Endometrium (tissue), 2 donors: Measurements from ENCODE around the gene PCDHGB1.
"Not testable (repeated sequence)": the region's sequence is repeated elsewhere in the genome, so short reads cannot be mapped to it uniquely, and the experiment has no call there.

Experiments
- FAIRE-seq: peaks from 2 replicates; lab custom pipeline; 2012; peaks lifted over from hg19 to GRCh38; lab: Jason Lieb, UNC
- donor health status: control.
- donor health status: control.

PCDHGB1 gene

DNA sequence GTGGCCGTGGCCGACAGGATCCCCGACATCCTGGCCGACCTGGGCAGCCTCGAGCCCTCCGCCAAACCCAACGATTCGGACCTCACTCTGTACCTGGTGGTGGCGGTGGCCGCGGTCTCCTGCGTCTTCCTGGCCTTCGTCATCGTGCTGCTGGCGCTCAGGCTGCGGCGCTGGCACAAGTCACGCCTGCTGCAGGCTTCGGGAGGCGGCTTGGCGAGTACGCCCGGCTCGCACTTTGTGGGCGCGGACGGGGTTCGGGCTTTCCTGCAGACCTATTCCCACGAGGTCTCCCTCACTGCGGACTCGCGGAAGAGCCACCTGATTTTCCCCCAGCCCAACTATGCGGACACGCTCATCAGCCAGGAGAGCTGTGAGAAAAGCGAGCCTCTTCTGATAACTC, 3.9 kb upstream of the PCDHGB1 start:
- not testable (repeated sequence) for FAIRE-seq

DNA sequence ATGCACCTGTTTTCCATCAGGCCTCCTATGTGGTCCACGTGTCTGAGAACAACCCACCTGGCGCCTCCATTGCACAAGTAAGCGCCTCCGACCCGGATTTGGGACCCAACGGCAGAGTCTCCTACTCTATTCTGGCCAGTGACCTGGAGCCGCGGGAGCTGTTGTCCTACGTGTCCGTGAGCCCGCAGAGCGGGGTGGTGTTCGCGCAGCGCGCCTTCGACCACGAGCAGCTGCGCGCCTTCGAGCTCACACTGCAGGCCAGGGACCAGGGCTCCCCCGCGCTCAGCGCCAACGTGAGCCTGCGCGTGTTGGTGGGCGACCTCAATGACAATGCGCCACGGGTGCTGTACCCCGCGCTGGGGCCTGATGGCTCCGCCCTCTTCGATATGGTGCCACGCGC, 1.7 kb downstream of the PCDHGB1 start:
- no peak for FAIRE-seq

DNA sequence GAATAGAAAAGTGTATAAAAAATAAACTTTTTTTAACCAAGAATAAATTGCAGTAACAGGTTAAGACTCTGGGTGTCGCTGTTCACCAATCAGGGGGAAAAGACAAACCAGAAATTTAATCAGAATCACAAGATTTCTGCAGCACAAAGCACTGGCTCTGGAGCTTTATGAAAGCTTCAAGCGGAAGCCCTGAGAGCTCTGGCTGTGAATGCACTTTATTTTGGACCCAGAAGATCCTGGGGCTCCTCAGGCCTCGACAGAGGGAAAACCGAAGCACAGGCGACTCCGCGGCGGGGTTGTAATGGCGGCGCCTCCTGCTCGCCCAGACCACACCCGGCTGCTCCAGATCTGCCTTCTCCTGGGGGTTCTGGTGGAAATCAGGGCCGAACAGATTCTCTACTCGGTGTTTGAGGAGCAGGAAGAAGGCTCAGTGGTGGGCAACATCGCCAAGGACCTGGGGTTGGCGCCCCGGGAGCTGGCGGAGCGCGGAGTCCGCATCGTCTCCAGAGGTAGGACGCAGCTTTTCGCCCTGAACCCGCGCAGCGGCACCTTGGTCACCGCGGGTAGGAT, 5.1 kb downstream of the PCDHGB1 start, which contains the start of gene PCDHGA4:
PCDHGA4 (plus strand) TSS at position 122 of the 570 bp plus-strand sequence; CDS start at position 209, 87 bp downstream.
- no peak for FAIRE-seq

DNA sequence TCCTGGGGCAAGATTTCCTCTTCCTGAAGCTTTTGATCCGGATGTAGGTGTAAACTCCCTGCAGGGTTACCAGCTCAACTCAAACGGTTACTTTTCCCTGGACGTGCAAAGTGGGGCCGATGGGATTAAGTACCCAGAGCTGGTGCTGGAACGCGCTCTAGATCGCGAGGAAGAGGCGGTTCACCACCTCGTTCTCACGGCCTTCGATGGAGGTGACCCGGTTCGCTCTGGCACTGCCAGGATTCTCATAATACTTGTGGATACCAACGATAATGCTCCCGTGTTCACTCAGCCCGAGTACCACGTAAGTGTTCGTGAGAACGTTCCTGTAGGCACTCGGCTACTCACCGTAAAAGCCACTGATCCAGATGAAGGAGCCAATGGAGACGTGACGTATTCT, 5.7 kb downstream of the PCDHGB1 start:
- FAIRE-seq, result no peak

DNA sequence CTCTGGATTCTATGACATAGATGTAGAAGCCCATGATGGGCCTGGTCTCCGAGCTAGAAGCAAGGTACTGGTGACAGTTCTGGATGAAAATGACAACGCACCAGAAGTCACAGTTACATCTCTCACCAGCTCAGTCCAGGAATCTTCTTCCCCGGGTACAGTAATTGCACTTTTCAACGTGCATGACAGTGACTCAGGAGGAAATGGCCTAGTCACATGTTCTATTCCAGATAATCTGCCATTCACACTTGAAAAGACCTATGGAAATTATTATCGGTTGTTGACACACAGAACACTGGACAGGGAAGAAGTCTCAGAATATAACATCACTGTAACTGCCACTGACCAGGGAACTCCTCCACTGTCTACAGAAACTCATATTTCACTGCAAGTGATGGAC, 6.2 kb downstream of the PCDHGB1 start:
- FAIRE-seq, result no peak

DNA sequence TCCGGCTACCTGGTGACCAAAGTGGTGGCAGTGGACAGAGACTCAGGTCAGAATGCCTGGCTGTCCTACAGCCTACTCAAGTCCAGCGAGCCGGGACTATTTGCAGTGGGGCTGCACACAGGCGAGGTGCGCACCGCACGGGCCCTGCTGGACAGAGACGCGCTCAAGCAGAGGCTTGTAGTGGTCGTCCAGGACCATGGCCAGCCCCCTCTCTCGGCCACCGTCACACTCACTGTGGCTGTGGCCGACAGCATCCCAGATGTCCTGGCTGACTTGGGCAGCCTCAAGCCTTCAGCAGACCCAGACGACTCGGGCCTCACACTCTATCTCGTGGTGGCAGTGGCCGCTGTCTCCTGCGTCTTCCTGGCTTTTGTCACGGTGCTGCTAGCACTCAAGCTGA, 7.1 kb downstream of the PCDHGB1 start:
- FAIRE-seq, result no peak

DNA sequence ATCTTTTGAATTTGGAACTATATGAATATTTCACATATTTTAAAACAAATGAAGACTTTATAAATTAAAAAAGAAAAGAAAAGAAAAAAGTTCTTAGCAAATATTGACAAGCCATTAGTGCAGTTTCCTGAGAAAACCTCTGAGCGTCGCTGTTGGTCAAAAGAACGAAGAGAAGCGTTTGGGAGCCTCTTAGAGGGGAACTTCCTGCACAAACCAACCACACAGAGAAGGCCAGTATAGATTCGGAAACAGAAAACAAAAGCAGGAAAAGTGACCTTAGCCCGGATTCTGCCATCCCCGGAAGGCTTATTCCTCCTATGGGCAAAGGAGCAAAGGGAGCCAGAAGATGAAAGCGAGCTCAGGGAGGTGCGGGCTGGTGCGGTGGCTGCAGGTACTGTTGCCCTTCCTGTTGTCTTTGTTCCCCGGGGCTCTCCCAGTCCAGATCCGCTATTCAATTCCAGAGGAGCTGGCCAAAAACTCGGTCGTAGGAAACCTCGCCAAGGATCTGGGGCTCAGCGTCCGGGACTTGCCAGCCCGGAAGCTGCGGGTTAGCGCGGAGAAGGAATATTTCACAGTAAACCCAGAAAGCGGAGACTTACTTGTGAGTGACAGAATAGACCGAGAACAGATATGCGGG, 10.0 kb downstream of the PCDHGB1 start, which contains the start of gene PCDHGB2:
PCDHGB2 (plus strand) TSS at position 205 of the 637 bp plus-strand sequence; CDS start at position 347, 142 bp downstream.
- FAIRE-seq, result no peak

DNA sequence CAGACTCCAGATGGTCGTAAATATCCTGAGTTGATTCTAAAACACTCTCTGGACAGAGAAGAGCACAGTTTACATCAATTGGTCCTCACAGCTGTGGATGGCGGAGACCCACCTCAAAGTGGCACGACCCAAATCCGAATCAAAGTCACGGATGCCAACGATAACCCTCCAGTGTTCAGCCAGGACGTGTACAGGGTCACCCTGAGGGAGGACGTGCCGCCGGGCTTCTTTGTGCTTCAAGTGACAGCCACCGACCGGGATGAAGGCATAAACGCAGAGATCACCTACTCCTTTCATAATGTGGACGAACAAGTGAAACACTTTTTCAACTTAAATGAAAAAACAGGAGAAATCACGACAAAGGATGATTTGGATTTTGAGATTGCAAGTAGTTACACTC, 10.8 kb downstream of the PCDHGB1 start:
- no peak for FAIRE-seq

DNA sequence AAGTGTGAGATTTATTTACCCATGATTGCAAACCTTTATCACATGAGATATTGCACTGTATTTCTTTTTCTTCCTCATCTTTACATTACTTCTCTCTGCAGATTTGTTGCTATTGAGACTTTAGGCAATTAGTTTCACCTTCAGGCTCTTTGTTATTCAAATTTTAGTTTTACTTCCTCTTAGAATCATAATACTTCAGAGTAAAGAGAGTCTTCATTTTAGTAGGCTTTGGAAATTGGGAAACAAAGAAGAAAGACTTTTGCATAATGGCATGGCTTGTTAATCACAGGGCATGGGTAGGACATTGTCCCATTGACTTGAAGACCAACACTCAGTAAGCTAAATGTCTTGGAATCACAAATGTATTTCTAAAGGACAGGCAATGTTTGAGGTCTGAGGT, 12.8 kb downstream of the PCDHGB1 start:
- FAIRE-seq, result no peak

DNA sequence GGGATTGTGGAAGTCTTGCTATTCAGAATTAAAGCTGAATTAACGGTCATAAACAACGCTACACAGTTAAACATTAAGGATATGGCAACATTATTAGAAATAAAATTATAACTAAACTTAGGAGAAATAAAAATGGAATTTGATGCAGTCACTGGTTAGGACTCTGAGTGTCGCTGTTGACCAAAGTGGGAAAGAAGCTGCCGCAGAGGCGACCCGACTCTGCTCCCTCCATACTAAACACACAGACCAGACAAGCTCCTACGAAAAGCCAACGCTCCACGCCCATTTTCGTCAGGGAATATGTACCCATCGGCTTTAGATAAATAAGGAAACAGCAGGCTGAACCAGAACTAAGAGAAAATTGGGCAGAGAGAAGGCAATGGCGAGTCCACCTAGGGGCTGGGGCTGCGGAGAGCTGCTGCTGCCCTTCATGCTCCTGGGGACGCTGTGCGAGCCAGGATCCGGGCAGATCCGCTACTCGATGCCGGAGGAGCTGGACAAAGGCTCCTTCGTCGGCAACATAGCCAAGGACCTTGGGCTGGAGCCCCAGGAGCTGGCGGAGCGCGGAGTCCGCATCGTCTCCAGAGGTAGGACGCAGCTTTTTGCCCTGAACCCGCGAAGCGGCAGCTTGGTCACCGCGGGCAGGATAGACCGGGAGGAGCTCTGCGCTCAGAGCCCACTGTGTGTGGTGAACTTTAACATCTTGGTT, 14.2 kb downstream of the PCDHGB1 start, which contains the start of gene PCDHGA5:
PCDHGA5 (plus strand) TSS at position 211 of the 709 bp plus-strand sequence; CDS start at position 380, 169 bp downstream.
- no peak for FAIRE-seq

DNA sequence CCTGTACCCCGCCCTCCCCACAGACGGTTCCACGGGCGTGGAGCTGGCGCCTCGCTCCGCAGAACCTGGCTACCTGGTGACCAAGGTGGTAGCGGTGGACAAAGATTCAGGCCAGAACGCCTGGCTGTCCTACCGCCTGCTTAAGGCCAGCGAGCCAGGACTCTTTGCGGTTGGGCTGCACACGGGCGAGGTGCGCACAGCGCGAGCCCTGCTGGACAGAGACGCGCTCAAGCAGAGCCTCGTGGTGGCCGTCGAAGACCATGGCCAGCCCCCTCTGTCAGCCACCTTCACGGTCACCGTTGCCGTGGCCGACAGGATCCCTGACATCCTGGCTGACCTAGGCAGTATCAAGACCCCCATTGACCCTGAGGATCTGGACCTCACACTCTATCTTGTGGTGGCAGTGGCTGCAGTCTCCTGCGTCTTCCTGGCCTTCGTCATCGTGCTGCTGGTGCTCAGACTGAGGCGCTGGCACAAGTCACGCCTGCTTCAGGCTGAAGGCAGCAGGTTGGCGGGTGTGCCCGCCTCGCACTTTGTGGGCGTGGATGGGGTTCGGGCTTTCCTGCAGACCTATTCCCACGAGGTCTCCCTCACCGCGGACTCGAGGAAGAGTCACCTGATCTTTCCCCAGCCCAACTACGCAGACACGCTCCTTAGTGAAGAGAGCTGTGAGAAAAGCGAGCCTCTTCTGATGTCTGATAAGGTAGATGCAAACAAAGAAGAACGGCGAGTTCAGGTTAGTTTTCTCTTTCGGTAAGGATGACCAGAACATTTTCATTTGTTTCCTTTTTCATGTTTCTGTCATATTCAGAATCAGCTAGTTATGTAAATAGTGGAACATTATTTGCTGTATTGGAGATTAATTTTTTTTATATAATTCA, 16.4 kb downstream of the PCDHGB1 start:
- FAIRE-seq, result no peak

DNA sequence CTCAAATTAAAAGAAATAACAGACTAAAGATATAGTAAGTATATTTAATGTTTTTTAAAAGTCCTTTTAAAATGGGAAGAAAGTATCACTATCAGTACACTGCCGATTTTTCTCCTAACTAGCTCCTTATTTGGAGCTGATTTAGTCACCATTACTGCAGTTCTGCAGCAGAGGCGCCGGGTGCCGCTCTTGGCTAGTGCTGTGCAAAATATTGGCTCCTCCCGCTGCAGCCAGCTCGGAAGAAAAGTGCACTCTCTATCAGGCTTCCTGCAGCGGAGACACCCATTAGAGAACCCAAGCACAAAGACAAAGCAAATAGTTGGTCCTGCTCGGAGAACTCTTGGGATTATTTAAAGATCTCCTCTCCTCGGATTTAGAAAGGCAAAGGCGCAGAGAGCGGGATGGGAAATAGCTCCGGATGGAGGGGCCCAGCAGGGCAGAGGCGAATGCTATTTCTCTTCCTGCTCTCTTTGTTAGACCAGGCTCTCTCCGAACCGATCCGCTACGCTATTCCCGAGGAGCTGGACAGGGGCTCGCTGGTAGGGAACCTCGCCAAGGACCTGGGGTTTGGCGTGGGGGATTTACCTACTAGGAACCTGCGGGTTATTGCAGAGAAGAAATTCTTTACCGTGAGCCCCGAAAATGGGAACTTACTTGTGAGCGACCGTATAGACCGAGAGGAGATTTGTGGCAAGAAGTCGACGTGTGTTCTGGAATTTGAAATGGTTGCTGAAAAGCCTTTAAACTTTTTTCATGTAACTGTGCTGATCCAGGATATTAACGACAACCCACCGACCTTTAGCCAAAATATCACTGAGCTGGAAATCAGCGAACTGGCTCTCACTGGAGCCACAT, 20.3 kb downstream of the PCDHGB1 start, which contains the start of gene PCDHGB3:
PCDHGB3 (plus strand) TSS at position 249 of the 855 bp plus-strand sequence; CDS start at position 402, 153 bp downstream.
- no peak for FAIRE-seq

DNA sequence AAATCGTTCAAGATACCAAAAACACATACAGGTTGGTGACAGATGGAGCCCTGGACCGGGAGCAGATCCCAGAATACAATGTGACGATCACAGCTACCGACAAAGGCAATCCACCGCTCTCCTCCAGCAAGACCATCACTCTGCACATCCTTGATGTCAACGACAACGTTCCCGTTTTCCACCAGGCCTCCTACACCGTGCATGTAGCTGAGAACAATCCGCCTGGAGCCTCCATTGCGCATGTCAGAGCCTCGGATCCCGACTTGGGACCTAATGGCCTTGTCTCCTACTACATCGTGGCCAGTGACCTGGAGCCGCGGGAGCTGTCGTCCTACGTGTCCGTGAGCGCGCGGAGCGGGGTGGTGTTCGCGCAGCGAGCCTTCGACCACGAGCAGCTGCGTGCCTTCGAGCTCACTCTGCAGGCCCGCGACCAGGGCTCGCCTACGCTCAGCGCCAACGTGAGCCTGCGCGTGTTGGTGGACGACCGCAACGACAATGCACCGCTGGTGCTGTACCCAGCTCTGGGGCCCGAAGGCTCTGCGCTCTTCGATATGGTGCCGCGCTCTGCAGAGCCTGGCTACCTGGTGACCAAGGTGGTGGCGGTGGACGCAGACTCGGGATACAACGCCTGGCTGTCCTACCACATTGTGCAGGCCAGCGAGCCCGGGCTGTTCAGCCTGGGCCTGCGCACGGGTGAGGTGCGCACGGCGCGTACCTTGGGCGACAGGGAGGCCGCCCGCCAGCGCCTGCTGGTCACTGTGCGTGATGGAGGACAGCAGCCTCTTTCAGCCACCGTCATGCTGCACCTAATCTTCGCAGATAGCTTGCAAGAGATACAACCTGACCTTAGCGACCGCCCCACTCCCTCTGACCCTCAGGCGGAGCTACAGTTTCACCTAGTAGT, 21.9 kb downstream of the PCDHGB1 start:
- no peak for FAIRE-seq

DNA sequence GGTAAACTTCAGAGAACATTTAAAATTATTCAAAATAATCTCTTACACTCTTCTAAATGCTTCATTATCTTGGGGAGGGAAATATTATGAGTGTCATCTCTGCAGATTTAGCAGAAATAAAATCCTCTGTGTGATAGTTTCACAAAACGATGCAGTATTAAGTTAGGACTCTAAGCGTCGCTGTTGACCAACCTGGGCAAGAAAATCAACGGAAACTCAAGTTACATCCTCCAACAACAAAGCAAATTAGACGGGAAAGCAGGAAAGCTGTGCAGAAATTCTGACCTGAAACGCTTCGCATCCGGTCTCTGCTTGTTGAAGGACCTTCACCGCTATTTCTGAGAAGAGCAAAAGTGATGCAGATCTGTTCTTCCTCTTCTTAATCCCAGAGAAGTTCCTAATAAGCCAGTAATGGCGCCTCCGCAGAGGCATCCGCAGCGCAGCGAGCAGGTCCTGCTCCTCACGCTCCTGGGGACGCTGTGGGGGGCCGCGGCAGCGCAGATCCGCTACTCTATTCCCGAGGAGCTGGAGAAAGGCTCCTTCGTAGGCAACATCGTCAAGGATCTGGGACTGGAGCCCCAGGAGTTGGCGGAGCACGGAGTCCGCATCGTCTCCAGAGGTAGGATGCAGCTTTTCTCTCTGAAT, 23.9 kb downstream of the PCDHGB1 start, which contains the start of gene PCDHGA6:
PCDHGA6 (plus strand) TSS at position 219 of the 645 bp plus-strand sequence; CDS start at position 412, 193 bp downstream.
- FAIRE-seq, result no peak

DNA sequence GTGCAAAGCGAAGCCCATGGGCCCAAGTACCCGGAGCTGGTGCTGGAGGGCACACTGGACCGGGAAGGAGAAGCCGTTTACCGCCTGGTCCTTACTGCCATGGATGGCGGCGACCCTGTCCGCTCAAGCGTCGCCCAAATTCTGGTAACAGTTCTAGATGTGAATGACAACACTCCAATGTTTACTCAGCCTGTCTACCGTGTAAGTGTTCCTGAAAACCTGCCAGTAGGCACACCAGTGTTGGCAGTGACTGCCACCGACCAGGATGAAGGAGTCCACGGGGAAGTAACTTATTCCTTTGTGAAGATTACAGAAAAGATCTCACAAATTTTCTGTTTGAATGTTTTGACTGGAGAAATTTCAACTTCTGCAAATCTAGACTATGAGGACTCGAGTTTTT, 24.7 kb downstream of the PCDHGB1 start:
- FAIRE-seq, result no peak

DNA sequence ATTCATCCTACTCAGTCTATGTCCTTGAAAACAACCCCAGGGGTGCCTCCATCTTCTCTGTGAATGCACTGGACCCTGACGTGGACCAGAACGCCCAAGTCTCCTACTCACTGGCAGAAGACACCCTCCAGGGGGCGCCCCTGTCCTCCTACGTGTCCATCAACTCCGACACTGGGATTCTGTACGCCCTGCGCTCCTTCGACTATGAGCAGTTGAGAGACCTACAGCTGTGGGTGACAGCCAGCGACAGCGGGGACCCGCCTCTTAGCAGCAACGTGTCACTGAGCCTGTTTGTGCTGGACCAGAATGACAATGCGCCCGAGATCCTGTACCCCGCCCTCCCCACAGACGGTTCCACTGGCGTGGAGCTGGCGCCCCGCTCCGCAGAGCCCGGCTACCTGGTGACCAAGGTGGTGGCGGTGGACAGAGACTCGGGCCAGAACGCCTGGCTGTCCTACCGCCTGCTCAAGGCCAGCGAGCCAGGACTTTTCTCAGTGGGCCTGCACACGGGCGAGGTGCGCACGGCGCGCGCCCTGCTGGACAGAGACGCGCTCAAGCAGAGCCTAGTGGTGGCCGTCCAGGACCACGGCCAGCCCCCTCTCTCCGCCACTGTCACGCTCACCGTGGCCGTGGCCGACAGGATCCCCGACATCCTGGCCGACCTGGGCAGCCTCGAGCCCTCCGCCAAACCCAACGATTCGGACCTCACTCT, 25.7 kb downstream of the PCDHGB1 start:
- FAIRE-seq, result not testable (repeated sequence)

DNA sequence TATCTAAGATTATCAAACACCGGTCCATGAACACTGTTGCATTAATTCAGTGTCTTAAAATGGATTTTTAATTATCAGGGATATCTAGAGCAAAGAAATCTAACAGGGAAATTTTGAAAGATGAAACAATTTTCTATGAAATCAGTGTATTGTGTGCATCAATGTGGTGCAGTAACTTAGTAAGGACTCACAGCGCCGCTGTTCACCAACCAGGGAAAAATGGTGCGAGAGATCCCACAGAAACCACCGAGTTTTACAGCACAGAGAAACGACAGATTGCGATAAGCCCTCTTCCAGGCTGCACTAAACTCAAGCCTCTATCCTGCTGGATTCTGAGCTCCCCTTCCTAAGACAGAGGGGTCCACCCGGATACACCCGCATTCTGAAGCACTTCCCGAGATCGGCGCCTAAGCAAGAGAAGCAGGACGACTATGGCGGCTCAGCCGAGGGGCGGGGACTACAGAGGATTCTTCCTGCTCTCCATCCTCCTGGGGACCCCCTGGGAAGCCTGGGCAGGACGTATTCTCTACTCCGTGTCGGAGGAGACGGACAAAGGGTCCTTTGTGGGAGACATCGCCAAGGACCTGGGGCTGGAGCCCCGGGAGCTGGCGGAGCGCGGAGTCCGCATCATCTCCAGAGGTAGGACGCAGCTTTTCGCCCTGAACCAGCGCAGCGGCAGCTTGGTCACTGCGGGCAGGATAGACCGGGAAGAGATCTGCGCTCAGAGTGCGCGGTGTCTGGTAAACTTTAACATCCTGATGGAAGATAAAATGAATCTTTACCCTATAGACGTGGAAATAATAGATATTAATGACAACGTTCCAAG, 32.8 kb downstream of the PCDHGB1 start, which contains the start of gene PCDHGA7:
PCDHGA7 (plus strand) TSS at position 274 of the 826 bp plus-strand sequence; CDS start at position 432, 158 bp downstream.
- FAIRE-seq, result no peak

DNA sequence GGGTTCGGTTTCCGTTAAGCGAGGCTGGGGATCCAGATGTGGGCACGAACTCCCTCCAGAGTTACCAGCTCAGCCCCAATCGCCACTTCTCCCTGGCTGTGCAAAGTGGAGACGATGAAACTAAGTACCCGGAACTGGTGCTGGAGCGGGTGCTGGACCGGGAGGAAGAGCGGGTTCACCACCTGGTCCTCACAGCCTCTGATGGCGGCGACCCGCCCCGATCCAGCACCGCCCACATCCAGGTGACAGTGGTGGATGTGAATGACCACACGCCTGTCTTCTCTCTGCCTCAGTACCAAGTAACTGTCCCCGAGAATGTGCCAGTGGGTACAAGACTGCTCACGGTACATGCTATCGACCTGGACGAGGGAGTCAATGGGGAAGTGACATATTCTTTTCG, 33.4 kb downstream of the PCDHGB1 start:
- FAIRE-seq, result no peak
